RWPE1 (cell line): ENCODE measurements around the gene CD109.
A peak's percentile ranks its signal among the peaks of the same experiment; 100 is the strongest.
"Not testable (repeated sequence)": the region's sequence is repeated elsewhere in the genome, so short reads cannot be mapped to it uniquely, and the experiment has no call there.

ENCODE experiments used
- CTCF ChIA-PET: fragments of 350-600 bp; sonication (Branson Sonifier 250); formaldehyde crosslinking; extraction: SDS; loops from one replicate; lab custom pipeline; 2021; lab: Yijun Ruan, JAX
- POLR2A ChIA-PET: fragments of 400-600 bp; formaldehyde crosslinking; extraction: SDS; loops from one replicate; lab custom pipeline; 2020; ENCODE audit warnings: antibody characterized with exemption; ENCODE audit not compliant: low non-redundant PET; lab: Yijun Ruan, JAX
- DNase-seq: peaks from one replicate; pipeline ENCODE4 v3.0.0; 2012; ENCODE audit warnings: low spot score
- H3K27ac ChIP-seq: fragments of 450-650 bp; 2 replicates; pipeline ENCODE4 v1.5.1; 2017
- CTCF ChIP-seq: fragments of 450-650 bp; conservative IDR thresholded peaks from 2 replicates; pipeline ENCODE4 v1.5.1; 2017; ENCODE audit warnings: low read depth, mild to moderate bottlenecking

Gene CD109

GRCh38 chr6:73667798-73668197 lies 28.2 kb upstream of the CD109 start:
- no peak for DNase-seq
- POLR2A ChIA-PET, result no interaction called here
- H3K27ac ChIP-seq, result no peak overlapping the region
- TF ChIP-seq CTCF, result no peak
- CTCF ChIA-PET, result no interaction called here

DNA sequence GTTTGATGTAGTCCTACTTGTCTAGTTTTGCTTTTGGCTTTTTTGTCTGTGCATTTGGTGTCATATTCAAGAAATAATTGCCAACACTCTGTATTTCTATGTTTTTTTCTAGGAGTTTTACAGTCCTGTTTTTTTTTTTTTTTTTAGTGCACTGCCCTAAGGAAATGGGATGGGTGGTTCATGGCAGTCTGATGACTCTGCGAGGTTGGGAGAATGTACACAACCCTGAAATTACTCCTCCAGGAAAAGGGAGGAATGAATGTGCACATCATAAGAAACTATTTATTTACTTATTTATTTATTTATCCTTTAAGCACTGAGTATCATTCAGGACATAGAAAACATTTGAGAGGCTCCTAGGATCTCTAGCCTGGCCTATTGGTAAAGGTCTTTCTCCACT lies 27.0 kb upstream of the CD109 start:
- H3K27ac ChIP-seq, result no peak overlapping the region
- TF ChIP-seq CTCF, result no peak
- POLR2A ChIA-PET, result no interaction called here
- no peak for DNase-seq
- CTCF ChIA-PET, result no interaction called here

DNA sequence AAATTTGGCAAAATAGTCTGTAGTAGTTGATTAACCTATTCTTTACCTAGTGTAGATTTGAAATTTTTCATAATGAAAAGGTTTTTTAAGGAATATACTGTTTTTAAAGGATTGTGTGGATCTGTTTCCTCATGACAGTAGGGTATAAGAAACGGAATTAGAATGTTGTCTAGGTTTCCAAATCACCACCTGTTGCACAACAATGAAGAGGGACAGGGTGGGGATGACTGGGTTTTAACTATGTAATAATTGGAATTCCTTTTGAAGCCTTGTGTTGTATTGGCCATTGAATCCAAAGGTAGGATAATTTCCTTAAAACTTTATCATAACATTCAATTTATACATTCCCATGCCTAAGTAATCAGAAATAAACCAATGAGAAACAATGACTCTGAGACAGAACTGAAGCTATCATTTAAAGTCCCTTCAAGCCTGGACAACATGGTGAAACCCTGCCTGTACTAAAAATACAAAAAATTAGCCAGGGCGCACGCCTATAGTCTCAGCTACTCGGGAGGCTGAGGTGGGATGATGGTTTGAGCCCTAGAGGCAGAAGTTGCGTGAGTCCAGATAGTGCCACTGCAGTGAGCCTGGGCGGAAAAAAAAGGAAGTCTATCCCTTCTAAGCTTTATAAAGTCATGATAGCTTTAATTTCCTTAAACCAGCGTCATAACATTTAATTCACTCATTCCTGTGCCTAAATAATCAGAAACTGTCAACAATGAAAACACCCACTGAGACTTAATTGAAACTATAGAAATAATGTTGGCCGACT lies 23.9 kb upstream of the CD109 start:
- CTCF ChIA-PET, result interaction anchor here (0.7 to 1.0 kb wide), 2 partner anchors 61 to 117 kb away, joined by 3 to 4 read pairs; no protein-coding TSS in a partner anchor
- POLR2A ChIA-PET, result no interaction called here
- no peak for DNase-seq
- TF ChIP-seq CTCF, result no peak
- no peak overlapping the region for H3K27ac ChIP-seq

DNA sequence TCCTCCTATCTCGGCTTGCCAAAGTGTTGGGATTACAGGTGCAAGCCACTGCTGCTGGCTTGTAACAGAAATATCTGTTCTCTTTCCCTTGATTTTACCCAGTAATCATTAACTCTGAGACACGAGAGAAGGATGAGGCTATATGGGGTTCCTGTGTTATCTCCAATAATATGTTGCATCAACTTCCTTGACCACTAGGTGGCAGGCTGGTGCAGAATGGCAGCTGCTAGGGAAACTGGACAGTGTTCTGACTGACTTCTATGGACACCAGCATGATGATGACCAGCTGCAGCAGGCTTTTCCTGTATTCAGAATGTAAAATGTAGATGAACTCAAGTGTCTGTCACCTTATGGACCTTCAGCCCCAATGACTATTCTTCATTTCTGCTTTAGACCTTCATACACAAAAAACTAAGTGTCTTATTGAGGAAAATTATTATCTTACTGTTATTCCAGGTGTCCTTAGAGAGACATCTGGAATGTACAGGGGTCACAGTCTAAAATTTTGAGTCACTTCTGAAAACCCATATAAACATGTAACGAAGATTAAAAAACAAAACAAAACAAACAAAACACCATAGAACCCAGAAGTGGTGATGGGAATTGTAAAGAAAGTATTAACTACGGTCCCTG lies 20.4 kb upstream of the CD109 start:
- H3K27ac ChIP-seq, result no peak overlapping the region
- POLR2A ChIA-PET, result no interaction called here
- DNase-seq, result peak; percentile 63
- TF ChIP-seq CTCF, result peak; percentile 89
- CTCF ChIA-PET, result interaction anchor here (0.5 to 2.4 kb wide), 9 partner anchors 11 to 64 kb away, joined by 3 to 29 read pairs (median 3); partner anchors contain the start of gene SLC17A5

- CTCF ChIA-PET, result interaction anchor here (1.1 kb wide), 1 partner anchor 54 kb away, joined by 3 read pairs; no protein-coding TSS in a partner anchor
- DNase-seq, result no peak
- POLR2A ChIA-PET, result interaction anchor here (0.6 kb wide), 1 partner anchor 34 kb away, joined by 3 read pairs; no protein-coding TSS in a partner anchor
- no peak for TF ChIP-seq CTCF
- H3K27ac ChIP-seq, result peak overlapping the region; percentile 4; the same call in 1 of the 2 replicates
Measured at GRCh38 chr6:73679009-73679408, 17.0 kb upstream of the CD109 start.

DNA sequence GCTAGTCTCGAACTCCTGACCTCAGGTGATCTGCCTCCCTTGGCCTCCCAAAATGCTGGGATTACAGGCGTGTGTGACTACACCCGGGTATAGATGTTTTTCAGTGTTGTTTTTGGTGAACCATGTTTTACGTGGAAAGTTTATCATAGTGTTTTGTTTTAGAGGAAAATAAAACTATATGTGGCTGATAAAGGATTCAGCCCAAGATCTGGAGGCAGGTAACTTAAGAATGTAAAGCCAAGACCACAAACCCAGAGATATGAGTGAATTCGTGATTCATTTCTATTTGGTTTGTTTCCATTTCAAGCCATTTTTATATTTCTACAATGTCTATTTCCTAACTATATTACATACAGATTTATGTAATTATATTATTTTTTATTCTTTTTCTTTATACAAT lies 16.2 kb upstream of the CD109 start:
- DNase-seq, POLR2A ChIA-PET: not testable (repeated sequence)
- H3K27ac ChIP-seq, result peak overlapping the region; percentile 76
- CTCF ChIA-PET, result interaction anchor here (0.6 kb wide), 1 partner anchor 23 kb away, joined by 3 read pairs; no protein-coding TSS in a partner anchor
